ENCODE data around the gene GPR142.

GRCh38 chr17:74389084-74389753, 21.9 kb downstream of the GPR142 start:
- TF ChIP-seq ZMAT4 (CRISPR knock-in tag; IDR thresholded peaks at IDR 0.05) = no peak
- TF ChIP-seq ZNF263 (CRISPR knock-in tag; IDR thresholded peaks at IDR 0.05; ENCODE audit: low read depth) = no peak
- TF ChIP-seq CTCF (IDR thresholded peaks at IDR 0.05) = no peak
- TF ChIP-seq ZSCAN18 (CRISPR knock-in tag; IDR thresholded peaks at IDR 0.05) = no peak
- no peak for TF ChIP-seq RELA (CRISPR knock-in tag; IDR thresholded peaks at IDR 0.05; ENCODE audit: borderline replicate concordance)
- TF ChIP-seq CREB1 (CRISPR knock-in tag; IDR thresholded peaks at IDR 0.05) = no peak
- TF ChIP-seq, protein P1, sequence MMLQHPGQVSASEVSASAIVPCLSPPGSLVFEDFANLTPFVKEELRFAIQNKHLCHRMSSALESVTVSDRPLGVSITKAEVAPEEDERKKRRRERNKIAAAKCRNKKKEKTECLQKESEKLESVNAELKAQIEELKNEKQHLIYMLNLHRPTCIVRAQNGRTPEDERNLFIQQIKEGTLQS (CRISPR knock-in tag; conservative IDR thresholded peaks at IDR 0.05) = no peak
- no peak for TF ChIP-seq ZNF121 (CRISPR knock-in tag; IDR thresholded peaks at IDR 0.05)
- no peak for TF ChIP-seq ZNF423 (CRISPR knock-in tag; IDR thresholded peaks at IDR 0.05)
- TF ChIP-seq, protein P2, sequence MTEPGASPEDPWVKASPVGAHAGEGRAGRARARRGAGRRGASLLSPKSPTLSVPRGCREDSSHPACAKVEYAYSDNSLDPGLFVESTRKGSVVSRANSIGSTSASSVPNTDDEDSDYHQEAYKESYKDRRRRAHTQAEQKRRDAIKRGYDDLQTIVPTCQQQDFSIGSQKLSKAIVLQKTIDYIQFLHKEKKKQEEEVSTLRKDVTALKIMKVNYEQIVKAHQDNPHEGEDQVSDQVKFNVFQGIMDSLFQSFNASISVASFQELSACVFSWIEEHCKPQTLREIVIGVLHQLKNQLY (CRISPR knock-in tag; IDR thresholded peaks at IDR 0.05) = no peak
- TF ChIP-seq, protein P3, sequence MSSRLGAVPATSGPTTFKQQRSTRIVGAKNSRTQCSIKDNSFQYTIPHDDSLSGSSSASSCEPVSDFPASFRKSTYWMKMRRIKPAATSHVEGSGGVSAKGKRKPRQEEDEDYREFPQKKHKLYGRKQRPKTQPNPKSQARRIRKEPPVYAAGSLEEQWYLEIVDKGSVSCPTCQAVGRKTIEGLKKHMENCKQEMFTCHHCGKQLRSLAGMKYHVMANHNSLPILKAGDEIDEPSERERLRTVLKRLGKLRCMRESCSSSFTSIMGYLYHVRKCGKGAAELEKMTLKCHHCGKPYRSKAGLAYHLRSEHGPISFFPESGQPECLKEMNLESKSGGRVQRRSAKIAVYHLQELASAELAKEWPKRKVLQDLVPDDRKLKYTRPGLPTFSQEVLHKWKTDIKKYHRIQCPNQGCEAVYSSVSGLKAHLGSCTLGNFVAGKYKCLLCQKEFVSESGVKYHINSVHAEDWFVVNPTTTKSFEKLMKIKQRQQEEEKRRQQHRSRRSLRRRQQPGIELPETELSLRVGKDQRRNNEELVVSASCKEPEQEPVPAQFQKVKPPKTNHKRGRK (CRISPR knock-in tag; IDR thresholded peaks at IDR 0.05; ENCODE audit: borderline replicate concordance) = no peak
